HepG2 (cell line): Measurements from ENCODE around the gene C14orf132. TPM values are rescaled to one million over a fixed set of nuclear protein-coding genes. Genes with fewer than 3 reads are reported as not detected.
"Not testable (repeated sequence)": the region's sequence is repeated elsewhere in the genome, so short reads cannot be mapped to it uniquely, and the experiment has no call there.

ENCODE experiments used
- ATAC-seq: fragments of 200-7000 bp; cut with Tn5 transposase; 3 replicates; pipeline ENCODE4 v1.9.1; 2020; ENCODE audit warnings: mild to moderate bottlenecking, moderate library complexity
- BruUV-seq: library from RNA; stranded (reverse); fragments of 400-500 nt; replicated peaks from 2 replicates; lab custom pipeline; 2021; lab: Mats Ljungman, UMichigan
- CTCF ChIA-PET: fragments of 300-600 bp; formaldehyde crosslinking; extraction: SDS; loops from one replicate; lab custom pipeline; 2021; ENCODE audit warnings: low total read pairs, inconsistent platforms, low intra/inter-chr PET ratio; lab: Yijun Ruan, JAX
- POLR2A ChIA-PET: fragments of 350-600 bp; sonication (Branson Sonifier 250); formaldehyde crosslinking; loops from one replicate; lab custom pipeline; 2020; ENCODE audit warnings: antibody characterized with exemption, inconsistent platforms; lab: Yijun Ruan, JAX
- DNase-seq: peaks from one replicate; pipeline ENCODE4 v3.0.0-alpha.2; 2015; ENCODE audit warnings: low spot score
- FAIRE-seq: peaks from 3 replicates; lab custom pipeline; 2011; peaks lifted over from hg19 to GRCh38; lab: Jason Lieb, UNC
- H2AFZ ChIP-seq: one replicate; pipeline ENCODE4 v1.6.1; 2011; ENCODE audit warnings: low read length, inconsistent platforms
- H3K27ac ChIP-seq: fragments of 300-600 bp; 3 replicates; pipeline ENCODE4 v1.8.0; 2011; ENCODE audit warnings: mixed run types, mild to moderate bottlenecking, mixed read lengths, low read length, inconsistent platforms; ENCODE audit not compliant: insufficient read depth; ENCODE audit errors: extremely low read length
- H3K27me3 ChIP-seq, 2 experiments: fragments of 200-600 bp in 1 of 2; 2 replicates in 1 of 2; 3 replicates in 1 of 2; pipeline versions ENCODE4 v1.6.0 to v1.8.0; 2011; ENCODE audit warnings: low read length in 2 of 2, mild to moderate bottlenecking in 2 of 2, moderate library complexity in 2 of 2, inconsistent platforms in 1 of 2; ENCODE audit not compliant: insufficient read depth in 2 of 2, control insufficient read depth in 1 of 2
- H3K36me3 ChIP-seq, 2 experiments: fragments of 200-600 bp in 1 of 2; replicated peaks in 1 of 2; 2 replicates in 1 of 2; 3 replicates in 1 of 2; pipeline versions ENCODE4 v1.5.1 to v1.8.0; 2011; ENCODE audit warnings: low read length in 2 of 2, inconsistent platforms in 1 of 2; ENCODE audit not compliant: insufficient read depth in 2 of 2, control insufficient read depth in 1 of 2
- H3K4me1 ChIP-seq: 2 replicates; pipeline ENCODE4 v1.5.1; 2012; ENCODE audit warnings: low read length, inconsistent platforms; ENCODE audit not compliant: insufficient read depth
- H3K4me2 ChIP-seq: 2 replicates; pipeline ENCODE4 v1.6.0; 2011; ENCODE audit warnings: low read depth, low read length, inconsistent platforms
- H3K4me3 ChIP-seq, 3 experiments: fragments of 200-600 bp in 1 of 3; sonication (generic), shearing (Covaris generic) in 1 of 3; replicated peaks in 1 of 3; 2 replicates each; pipeline ENCODE4 v1.5.1; 2011 to 2016; ENCODE audit warnings: low read length in 3 of 3, inconsistent platforms in 2 of 3, low read depth in 2 of 3, mild to moderate bottlenecking in 2 of 3, control low read depth in 1 of 3, mixed read lengths in 1 of 3; ENCODE audit not compliant: insufficient read depth in 1 of 3
- H3K79me2 ChIP-seq: one replicate; pipeline ENCODE4 v1.6.1; 2011; ENCODE audit warnings: low read length, inconsistent platforms; ENCODE audit not compliant: insufficient read depth
- H3K9ac ChIP-seq: 2 replicates; pipeline ENCODE4 v1.6.0; 2011; ENCODE audit warnings: mild to moderate bottlenecking, low read depth, low read length, inconsistent platforms; ENCODE audit not compliant: insufficient read depth
- H3K9me3 ChIP-seq: 2 replicates; pipeline ENCODE4 v1.5.1; 2012; ENCODE audit warnings: mild to moderate bottlenecking, low read length
- H4K20me1 ChIP-seq: 2 replicates; pipeline ENCODE4 v1.6.0; 2011; ENCODE audit warnings: inconsistent platforms, mild to moderate bottlenecking, low read length, moderate library complexity; ENCODE audit not compliant: insufficient read depth
- GLI4 ChIP-seq: sonication (generic); formaldehyde crosslinking; IDR thresholded peaks from 2 replicates; pipeline ENCODE4 v1.5.1; 2020; ENCODE audit warnings: missing genetic modification reagents, mild to moderate bottlenecking, moderate library complexity, borderline replicate concordance
- HNRNPK ChIP-seq: fragments of 200-400 bp; formaldehyde crosslinking; IDR thresholded peaks from 2 replicates; pipeline ENCODE4 v1.6.1; 2018; ENCODE audit warnings: low read length, low read depth, moderate library complexity, mild to moderate bottlenecking; ENCODE audit not compliant: poor library complexity, severe bottlenecking
- REXO4 ChIP-seq: sonication (generic); formaldehyde crosslinking; IDR thresholded peaks from 2 replicates; pipeline ENCODE4 v1.8.0; 2022; ENCODE audit warnings: missing genetic modification reagents, mild to moderate bottlenecking, borderline replicate concordance
- SATB2 ChIP-seq: sonication (generic); formaldehyde crosslinking; IDR thresholded peaks from 2 replicates; pipeline ENCODE4 v1.5.0; 2020; ENCODE audit warnings: missing genetic modification reagents
- ZKSCAN8 ChIP-seq: IDR thresholded peaks from 2 replicates; pipeline ENCODE4 v1.6.1; 2016; ENCODE audit warnings: borderline replicate concordance, missing genetic modification reagents, missing compliant biosample characterization
- ZNF879 ChIP-seq: sonication (generic); formaldehyde crosslinking; IDR thresholded peaks from 2 replicates; pipeline ENCODE4 v1.8.1; 2023; ENCODE audit warnings: missing genetic modification reagents
- ZSCAN21 ChIP-seq: sonication (generic); formaldehyde crosslinking; IDR thresholded peaks from 2 replicates; pipeline ENCODE4 v1.8.0; 2022; ENCODE audit warnings: mild to moderate bottlenecking, missing genetic modification reagents, moderate library complexity, borderline replicate concordance
- ZSCAN30 ChIP-seq: sonication (generic); formaldehyde crosslinking; IDR thresholded peaks from 2 replicates; pipeline ENCODE4 v1.5.0; 2020; ENCODE audit warnings: mild to moderate bottlenecking, missing genetic modification reagents
- WGBS: methylation state at CpG from one replicate; pipeline ENCODE4 v1.1.6; 2017; ENCODE audit warnings: low lambda C conversion rate; 5-methylcytosine and 5-hydroxymethylcytosine counted together
- in situ Hi-C: cut with HindIII; loops from 2 replicates; pipeline ENCODE4 v1.10.0; 2017; ENCODE audit warnings: low pct_unique_long_range_greater_than_20kb; ENCODE audit not compliant: extremely low pct_ligation_motif_present
- intact Hi-C: fragments of 100-400 bp; cut with micrococcal nuclease; formaldehyde crosslinking; loops from one replicate; pipeline ENCODE4 v1.10.0; 2022; ENCODE audit not compliant: unreplicated experiment
- polyA plus RNA-seq, 8 experiments: library from polyadenylated mRNA; depleted of rRNA in 3 of 8; stranded (reverse) in 7 of 8; unstranded in 1 of 8; fragments of >200 nt; fragmentation: Illumina TruSeq in 4 of 8; extraction: Trizol in 4 of 8; gene quantifications; 2 replicates each; pipeline versions ENCODE4 v1.2.1 to v1.2.3, GENCODE V29; 2011 to 2016; ENCODE audit warnings: low read depth in 4 of 8, missing spikeins in 1 of 8, mixed read lengths in 1 of 8; ENCODE audit not compliant: insufficient read depth in 1 of 8
- total RNA-seq, 5 experiments: library from RNA; depleted of rRNA; stranded (reverse); fragments of >200 nt; fragmentation: Illumina TruSeq; extraction: Trizol; gene quantifications; 2 replicates each; pipeline ENCODE4 v1.2.3, GENCODE V29; 2016; ENCODE audit warnings: low read depth in 1 of 5
- TF ChIP-seq, protein P1 (sequence below): sonication (generic); formaldehyde crosslinking; conservative IDR thresholded peaks from 2 replicates; pipeline ENCODE4 v1.4.0; 2020; ENCODE audit warnings: missing genetic modification reagents

The C14orf132 gene
- total and polyA plus RNA-seq, 2 of the 13 experiments (the other 11 are each of a cell fraction or from before 2014, with no cell fraction given), result 0.13 to 0.15 TPM

DNA sequence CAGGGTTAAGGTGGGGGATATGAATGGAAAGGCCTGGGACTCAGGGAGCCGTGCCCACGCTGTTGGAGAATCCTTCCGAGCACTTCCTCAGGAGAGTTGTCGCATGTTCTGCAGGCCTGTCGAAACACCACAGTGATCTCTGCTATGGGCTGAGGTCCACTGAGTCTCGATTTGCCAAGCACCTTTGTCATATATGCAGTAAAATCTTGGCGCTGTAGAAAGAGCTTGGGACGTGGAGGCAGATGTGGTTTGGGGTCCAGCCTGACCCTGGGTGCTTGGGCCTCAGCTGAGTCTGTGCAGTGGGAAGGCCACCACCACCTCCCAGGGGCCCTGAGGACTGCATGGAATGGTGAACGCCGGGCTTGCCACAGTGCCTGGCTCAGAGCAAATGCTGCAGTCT, 32.9 kb downstream of the C14orf132 start (continued):
- no peak for TF ChIP-seq ZKSCAN8

DNA sequence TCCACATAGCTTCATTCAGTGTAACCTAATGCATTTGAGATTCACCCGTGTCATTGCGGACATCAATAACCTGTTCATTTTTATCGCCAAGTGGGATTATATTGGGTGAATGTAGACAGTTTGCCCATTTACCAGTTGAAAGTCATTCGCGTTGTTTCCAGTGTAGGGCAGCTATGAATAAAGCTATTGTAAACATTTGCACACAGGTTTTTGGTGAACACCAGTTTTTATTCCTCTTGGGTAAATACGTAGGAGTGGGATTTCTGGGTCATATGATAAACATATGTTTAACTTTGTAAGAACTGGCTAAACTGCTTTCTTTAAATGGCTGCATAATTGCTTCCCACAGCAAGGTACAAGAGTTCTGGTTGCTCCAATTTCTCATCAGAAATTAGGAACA, 33.6 kb downstream of the C14orf132 start:
- no peaks in the 10 kb centered on the region for H3K79me2 ChIP-seq
- WGBS, result 58% methylated on average over 6 of the region's 6 CpGs
- no peak overlapping the region for H3K9ac ChIP-seq
- ChIA-PET POLR2A (no interaction called here), CTCF (no interaction called here)
- in situ Hi-C loops, result no loop called here
- H3K4me2 ChIP-seq, result no peak overlapping the region
- no peaks in the 10 kb centered on the region for H4K20me1 ChIP-seq
- FAIRE-seq, result no peak
- no peak for ATAC-seq
- no peak overlapping the region for H2AFZ ChIP-seq
- TF ChIP-seq, protein P1, sequence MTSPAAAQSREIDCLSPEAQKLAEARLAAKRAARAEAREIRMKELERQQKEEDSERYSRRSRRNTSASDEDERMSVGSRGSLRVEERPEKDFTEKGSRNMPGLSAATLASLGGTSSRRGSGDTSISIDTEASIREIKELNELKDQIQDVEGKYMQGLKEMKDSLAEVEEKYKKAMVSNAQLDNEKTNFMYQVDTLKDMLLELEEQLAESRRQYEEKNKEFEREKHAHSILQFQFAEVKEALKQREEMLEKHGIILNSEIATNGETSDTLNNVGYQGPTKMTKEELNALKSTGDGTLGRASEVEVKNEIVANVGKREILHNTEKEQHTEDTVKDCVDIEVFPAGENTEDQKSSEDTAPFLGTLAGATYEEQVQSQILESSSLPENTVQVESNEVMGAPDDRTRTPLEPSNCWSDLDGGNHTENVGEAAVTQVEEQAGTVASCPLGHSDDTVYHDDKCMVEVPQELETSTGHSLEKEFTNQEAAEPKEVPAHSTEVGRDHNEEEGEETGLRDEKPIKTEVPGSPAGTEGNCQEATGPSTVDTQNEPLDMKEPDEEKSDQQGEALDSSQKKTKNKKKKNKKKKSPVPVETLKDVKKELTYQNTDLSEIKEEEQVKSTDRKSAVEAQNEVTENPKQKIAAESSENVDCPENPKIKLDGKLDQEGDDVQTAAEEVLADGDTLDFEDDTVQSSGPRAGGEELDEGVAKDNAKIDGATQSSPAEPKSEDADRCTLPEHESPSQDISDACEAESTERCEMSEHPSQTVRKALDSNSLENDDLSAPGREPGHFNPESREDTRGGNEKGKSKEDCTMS (CRISPR knock-in tag), result no peak
- TF ChIP-seq ZSCAN21 (CRISPR knock-in tag), result no peak
- TF ChIP-seq GLI4 (CRISPR knock-in tag), result no peak
- no peak for TF ChIP-seq HNRNPK
- TF ChIP-seq SATB2 (CRISPR knock-in tag), result no peak
- TF ChIP-seq REXO4, result no peak
- TF ChIP-seq ZNF879, result no peak
- TF ChIP-seq ZSCAN30 (CRISPR knock-in tag), result no peak
- H3K4me3 ChIP-seq, result no peak overlapping the region
- H3K27ac ChIP-seq, result no peak overlapping the region
- BruUV-seq, result no TSS peak
- intact Hi-C loops, result no loop called here
- H3K4me1 ChIP-seq, result no peaks in the 10 kb centered on the region
- H3K9me3 ChIP-seq, result no peaks in the 10 kb centered on the region
- H3K36me3 ChIP-seq, result no peaks in the 10 kb centered on the region
- H3K27me3 ChIP-seq, result peaks cover 2 to 10% of the 10 kb centered on the region in 2 experiments; a peak in 3 of 5 replicates
- no peak for DNase-seq

DNA sequence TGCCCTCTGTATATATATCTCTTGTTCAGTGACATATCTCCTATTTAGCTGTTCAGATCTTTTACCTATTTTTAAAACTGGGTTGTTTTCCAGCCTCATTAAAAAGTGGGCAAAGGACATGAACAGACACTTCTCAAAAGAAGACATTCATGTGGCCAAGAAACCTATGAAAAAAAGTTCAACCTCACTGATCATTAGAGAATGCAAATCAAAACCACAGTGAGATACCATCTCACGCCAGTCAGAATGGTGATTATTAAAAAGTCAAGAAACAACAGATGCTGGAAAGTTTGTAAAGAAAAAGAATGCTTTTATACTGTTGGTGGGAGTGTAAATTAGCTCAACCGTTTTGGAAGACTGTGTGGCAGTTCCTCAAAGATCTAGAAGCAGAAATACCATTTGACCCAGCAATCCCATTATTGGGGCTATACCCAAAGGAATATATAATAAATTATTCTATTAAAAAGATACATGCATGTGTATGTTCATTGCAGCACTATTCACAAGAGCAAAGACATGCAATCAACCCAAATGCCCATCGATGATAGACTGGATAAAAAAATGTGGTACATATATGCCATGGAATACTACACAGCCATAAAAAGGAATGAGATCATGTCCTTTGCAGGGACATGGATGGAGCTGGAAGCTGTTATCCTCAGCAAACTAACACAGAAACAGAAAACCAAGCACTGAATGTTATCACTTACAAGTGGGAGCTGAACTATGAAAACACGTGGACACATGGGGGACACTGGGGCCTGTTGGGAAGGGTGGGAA, 34.3 kb downstream of the C14orf132 start:
- POLR2A ChIA-PET, BruUV-seq, H3K27ac ChIP-seq: not testable (repeated sequence)

More for the DNA sequence above, 34.3 kb downstream of the C14orf132 start:
- H4K20me1 ChIP-seq, CTCF ChIA-PET, ATAC-seq, H3K9ac ChIP-seq, H3K4me3 ChIP-seq, H3K9me3 ChIP-seq, H3K4me1 ChIP-seq, FAIRE-seq, in situ Hi-C loops, DNase-seq, H2AFZ ChIP-seq, intact Hi-C loops, H3K4me2 ChIP-seq, H3K36me3 ChIP-seq, H3K79me2 ChIP-seq: not testable (repeated sequence)
- peaks cover 2 to 14% of the 10 kb centered on the region in 2 experiments; a peak in 2 of 5 replicates for H3K27me3 ChIP-seq
- under 1% methylated on average over 4 of the region's 4 CpGs for WGBS
